RPMI7951 (cell line): Measurements from ENCODE around the gene HOXB2. TPM values are rescaled to one million over a fixed set of nuclear protein-coding genes. Genes with fewer than 3 reads are reported as not detected.
"Not testable (repeated sequence)": the region's sequence is repeated elsewhere in the genome, so short reads cannot be mapped to it uniquely, and the experiment has no call there.

Source experiments
- DNase-seq: peaks from one replicate; pipeline ENCODE4 v3.0.0-alpha.2; 2012; ENCODE audit warnings: low read depth
- total RNA-seq: library from RNA; depleted of rRNA; stranded (reverse); fragments of >200 nt; shearing (Covaris generic); gene quantifications from 2 replicates; pipeline ENCODE4 v1.2.3, GENCODE V29; 2014

Gene HOXB2
- total RNA-seq, 1 experiment from 2014 or later = 11.9 TPM

- peak; percentile 13 for DNase-seq
Observed at GRCh38 chr17:48541036-48541576, 3.8 kb downstream of the HOXB2 start.

DNA sequence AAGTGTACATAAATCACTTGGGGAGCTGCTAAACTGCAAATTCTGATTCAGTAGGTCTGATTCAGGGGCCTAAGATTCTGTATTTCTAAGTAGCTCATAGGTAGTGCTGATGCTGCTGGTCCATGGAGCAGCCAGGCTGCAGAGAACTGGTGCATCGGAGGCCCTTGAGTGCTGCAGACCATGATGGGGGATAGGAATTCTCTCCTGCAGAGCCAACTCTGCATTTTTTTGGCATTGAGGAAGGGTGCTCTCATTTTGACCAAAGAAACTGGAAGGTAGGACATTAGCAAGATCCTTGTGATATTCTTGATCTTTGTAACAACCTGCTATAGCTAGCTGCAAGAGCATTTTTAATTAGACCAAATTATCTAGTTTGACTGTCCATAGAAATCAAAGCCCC lies 4.7 kb downstream of the HOXB2 start:
- no peak for DNase-seq

DNA sequence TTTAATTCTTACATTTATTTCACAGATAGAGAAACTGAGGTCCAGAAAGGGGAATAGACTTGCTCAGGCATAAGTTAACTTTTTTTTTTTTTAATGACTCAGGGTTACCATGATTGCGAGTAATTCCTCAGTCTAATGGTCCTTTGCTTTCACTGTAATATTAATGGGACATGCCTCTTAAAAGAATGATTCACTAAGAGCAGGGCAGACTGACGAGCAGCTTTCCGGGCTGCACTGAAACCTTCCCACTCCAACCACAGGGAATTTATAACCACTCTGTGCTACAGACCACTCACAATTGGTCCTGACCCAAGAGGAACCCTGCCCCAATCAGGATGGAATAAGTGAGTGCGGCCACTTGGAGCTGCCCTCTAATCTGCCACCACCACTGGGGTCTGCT lies 5.7 kb downstream of the HOXB2 start:
- DNase-seq = peak; percentile 89

DNA sequence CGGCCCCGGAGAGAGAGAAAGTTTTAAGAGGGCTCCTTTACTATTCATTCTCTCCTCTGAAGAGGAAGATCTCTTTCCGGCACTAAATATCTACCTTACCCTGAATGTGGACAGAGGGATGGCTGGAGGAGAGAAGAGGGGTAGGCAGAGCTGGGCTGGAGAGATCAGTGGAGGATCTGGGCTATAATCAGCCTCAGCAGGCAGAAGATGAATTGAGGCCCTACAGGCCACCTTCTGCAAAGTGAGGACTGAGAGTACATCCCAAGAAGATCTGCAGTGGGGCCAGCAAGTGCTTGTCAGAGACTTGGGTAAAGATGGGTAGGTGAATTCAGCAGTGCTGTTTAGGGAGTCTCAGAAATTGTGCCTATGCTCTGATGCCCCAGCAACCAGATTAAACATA lies 7.6 kb downstream of the HOXB2 start:
- no peak for DNase-seq

DNA sequence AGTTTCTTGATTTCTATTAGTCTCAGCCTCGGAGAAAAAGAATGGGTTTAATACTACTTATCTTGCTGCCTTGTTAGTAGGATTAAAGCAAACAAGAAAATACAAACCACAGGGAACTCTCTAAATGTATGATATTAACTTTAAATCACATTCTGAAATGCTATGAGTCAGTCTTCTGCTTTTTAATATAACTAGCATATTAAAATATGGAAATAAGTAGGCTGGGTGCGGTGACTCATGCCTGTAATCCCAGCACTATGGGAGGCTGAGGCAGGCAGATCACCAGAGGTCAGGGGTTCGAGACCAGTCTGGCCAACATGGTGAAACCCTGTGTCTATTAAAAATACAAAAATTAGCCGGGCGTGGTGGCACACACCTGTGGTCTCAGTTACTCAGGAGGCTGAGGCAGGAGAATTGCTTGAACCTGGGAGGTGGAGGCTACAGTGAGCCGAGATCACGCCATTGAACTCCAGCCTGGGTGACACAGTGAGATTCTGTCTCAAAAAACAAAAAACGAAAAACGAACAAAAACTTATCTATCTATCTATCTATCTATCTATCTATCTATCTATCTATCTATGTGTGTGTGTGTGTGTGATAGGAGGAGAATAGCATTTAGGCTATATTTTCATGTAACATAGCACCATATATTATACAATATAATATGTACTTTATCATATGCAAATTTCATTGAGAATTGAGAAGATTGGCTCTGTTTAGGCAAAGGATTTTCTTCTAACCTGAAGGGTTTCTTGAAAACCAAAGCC lies 8.9 kb downstream of the HOXB2 start:
- not testable (repeated sequence) for DNase-seq

GRCh38 chr17:48532261-48532660 lies 12.6 kb downstream of the HOXB2 start:
- DNase-seq = no peak

DNA sequence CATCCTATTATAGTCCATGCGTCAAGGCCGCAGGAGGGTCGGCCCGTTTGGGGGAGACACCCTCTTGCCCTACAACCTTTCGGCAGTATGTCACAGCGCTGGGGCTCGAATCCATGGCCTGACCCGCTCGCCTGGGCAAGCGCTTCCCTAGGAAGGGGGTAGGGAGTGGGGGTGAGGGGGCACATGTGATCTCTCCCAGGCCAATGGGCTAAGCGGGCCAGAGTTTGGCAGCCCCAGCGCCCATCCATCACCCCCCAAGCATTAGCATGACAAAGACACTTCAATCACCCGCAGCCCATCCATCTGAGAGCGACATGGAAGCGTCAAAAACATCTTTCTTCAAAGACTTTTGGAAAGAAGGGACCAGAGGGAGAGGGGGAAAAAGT lies 14.0 kb downstream of the HOXB2 start, which contains the start of gene HOXB1:
HOXB1 (minus strand) TSS at position 125 of the 386 bp plus-strand sequence; CDS start at position 18, 107 bp downstream.
- DNase-seq = no peak

DNA sequence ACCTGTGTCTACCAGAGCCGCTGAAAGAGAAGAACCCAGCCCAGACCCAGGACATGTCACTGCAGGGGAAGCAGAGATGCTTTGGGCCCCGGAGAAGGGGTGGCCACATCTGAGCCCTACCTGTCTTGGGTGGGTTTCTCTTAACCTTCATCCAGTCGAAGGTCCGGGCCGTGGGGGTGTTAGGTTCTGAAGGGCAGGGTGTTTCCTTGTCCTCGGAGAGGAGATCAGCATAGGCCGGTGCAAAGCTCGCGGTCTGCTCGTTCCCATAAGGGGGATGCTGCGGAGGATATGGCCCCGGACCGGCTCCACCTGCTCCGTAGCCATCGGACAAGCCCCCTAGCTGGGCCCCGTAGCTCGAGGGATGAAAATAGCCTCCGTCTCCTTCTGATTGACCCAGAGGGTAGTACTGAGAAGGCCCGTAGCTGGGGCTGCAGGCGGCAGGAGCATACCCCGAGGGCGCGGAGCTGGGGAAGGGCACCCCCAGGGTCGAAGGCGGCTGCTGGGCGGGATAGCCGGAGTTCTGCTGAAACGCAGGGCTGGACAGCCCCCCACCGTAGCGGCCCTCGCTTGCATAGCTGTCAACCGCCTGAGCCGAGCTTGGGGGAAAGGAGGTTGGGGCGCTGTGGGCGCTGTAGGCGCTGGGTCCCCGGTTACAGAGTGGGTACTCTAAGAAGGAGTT lies 14.6 kb downstream of the HOXB2 start:
- DNase-seq = no peak

DNA sequence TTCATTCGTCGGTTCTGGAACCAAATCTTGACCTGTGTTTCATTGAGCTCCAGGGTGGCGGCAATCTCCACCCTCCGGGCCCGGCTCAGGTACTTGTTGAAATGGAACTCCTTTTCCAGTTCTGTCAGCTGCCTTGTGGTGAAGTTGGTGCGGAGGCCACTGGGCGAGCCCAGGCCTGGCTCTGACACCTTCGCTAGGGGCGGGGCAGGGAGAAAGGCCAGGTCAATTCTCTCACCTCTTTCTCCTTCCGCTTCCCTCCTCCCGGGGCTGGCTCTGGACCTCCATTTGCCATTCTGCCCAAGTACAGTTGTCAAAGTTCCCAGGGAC lies 15.3 kb downstream of the HOXB2 start:
- no peak for DNase-seq

DNA sequence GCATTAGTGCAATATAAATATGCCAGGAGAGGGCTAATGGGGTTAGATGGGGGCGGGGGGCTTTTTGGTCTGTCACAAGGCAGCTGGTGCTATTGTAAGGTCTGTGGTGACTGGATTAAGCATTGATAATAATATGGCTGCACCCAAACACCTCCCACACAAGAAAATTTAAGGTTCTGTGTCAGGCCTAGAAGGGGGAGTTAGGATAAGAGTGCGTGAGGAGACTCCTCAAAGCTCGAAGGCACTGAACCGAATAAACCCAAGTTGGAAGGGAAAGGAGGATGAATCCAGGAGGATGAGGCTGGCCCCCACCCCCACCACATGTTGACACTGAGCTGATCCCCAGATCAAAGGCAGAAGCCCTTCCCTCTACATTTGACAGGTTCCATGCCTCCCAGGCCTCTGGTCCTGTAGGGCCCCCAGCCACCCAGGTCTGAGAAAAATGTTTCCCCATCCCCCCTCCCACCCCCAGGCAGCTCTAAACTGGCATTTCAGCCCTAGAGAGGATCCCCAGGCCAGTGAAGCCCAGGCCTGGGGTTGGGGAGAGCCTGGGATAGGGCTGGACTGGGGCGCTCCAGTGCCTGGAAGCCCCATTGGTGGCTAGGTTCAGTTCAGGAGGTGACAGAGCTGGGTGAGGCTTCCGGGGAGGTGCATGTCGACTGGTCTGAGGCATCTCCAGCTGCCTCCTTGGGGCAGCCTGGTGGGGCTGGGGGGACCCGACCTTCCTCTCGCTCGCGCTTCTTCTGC lies 15.8 kb downstream of the HOXB2 start:
- no peak for DNase-seq

GRCh38 chr17:48528153-48528935 lies 16.6 kb downstream of the HOXB2 start:
- no peak for DNase-seq

DNA sequence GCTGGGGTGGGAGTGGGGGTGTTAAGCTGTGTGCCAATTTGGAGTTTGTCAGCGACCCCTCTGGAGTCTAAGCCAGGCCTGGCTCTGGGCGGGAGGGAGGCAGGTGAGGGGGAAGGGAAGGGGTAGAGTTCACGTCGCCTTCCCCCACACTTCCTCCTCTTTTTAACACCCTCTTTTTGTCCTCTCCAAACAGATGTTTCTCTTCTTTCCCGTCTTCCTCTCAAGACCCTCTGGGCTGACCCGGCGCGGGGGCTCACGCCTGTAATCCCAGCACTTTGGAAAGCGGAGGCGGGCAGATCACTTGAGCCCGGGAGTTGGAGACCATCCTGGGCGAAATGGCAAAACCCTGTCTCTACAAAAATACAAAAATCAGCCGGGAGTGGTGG lies 17.4 kb downstream of the HOXB2 start:
- no peak for DNase-seq

- DNase-seq = no peak
Observed at GRCh38 chr17:48526608-48527546, 18.0 kb downstream of the HOXB2 start.

- no peak for DNase-seq
Observed at GRCh38 chr17:48523010-48523409, 21.9 kb downstream of the HOXB2 start.

- no peak for DNase-seq
Observed at GRCh38 chr17:48522031-48522653, 22.8 kb downstream of the HOXB2 start.

DNA sequence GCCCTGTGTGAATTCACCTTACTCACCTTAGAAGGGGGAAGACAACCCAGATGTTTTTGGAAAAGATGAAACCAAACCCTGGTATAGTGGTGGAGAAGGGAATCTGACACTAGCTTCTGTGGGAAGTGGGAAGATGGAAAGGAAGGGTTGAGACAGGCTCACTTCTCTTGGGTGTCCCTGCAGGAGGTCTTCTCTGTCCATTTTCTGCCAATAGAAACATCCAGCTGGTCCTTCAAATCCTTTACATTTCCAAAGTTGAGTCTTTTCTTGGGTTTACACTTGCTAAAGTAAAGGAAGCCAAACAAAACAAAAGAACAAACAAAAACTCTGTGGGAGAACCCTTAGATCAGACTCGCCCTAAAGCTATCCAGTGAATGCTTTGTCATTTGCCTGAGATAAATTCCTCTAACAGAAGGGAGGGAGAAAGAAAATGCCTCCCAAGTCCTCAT lies 24.3 kb downstream of the HOXB2 start:
- peak; percentile 43 for DNase-seq

GRCh38 chr17:48519427-48519826 lies 25.5 kb downstream of the HOXB2 start:
- no peak for DNase-seq

GRCh38 chr17:48517478-48517877 lies 27.4 kb downstream of the HOXB2 start:
- DNase-seq = no peak

GRCh38 chr17:48515925-48516900 lies 28.7 kb downstream of the HOXB2 start:
- no peak for DNase-seq
